Measurements from ENCODE around the gene ELFN1.

DNA sequence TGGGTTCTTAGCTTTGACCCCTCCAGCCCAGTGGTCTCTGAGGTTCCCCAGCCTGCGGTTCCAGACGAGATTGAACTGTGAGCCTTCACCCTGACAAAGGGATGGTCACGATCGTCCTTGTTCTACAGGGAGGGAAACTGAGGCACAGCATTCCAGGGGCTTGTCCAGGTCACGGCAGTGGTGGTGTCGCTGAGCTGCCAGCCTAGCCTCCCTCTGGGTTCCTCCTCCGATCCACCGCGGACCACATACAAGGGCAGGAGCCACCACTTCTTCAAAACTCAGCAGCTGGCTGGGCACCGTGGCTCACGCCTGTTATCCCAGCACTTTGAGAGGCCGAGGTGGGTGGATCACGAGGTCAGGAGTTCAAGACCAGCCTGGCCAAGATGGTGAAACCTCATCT is 35.8 kb downstream of the ELFN1 start:
- no peak for TF ChIP-seq CTCF (IDR thresholded peaks at IDR 0.05; ENCODE audit: insufficient read depth, low read depth, low read length)
- no peak for TF ChIP-seq EZH2 (IDR thresholded peaks at IDR 0.05; ENCODE audit: insufficient read depth, low read length)

Measured in astrocyte (in vitro differentiated cells and primary cell).